ENCODE measurements around the gene TOR4A.
"Not testable (repeated sequence)": the region's sequence is repeated elsewhere in the genome, so short reads cannot be mapped to it uniquely, and the experiment has no call there.

Gene TOR4A

GRCh38 chr9:137319011-137319738, 41.6 kb downstream of the TOR4A start:
- no peak for FAIRE-seq

GRCh38 chr9:137319739-137320551, 42.4 kb downstream of the TOR4A start:
- FAIRE-seq: no peak

DNA sequence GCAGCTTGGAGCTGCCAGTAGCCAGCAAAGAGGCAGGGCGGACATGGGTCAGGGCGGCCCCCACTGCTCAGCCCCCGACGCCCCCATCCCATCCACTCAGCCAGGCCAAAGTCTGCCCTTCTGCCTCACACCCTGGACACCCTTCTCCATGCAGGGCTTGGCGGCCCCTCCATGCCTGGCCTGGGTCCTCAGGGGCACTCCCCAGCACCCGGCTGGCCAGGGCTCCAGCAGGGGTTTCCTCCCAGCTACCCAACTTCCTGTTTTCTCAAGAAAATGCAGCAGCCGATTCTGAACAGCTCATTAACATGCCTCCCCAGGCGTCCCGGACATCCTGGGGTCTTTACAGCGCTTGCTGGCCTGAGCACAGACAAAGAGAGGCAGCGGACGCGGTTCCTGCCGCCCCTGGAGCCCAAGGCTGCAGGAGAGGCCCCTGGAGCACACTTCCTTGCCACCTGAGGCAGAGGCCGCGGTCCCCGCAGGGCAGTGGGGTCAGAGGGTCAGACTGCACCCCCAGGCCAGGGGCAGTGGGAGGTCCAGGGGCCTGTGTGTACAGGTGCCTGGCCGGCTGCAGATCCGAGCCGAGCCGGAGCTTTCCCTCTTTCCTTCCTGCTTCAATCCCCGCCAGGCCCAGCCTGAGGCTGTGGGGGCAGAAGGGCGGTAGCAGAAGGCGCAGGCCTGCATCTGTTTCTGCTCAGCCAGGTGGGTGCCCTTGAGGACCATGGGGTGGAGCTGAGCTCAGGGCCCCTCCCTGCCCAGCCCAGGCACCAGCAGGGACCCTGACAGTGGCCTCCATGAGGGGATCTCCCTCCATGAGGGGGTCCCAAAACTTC, 43.2 kb downstream of the TOR4A start:
- no peak for FAIRE-seq

DNA sequence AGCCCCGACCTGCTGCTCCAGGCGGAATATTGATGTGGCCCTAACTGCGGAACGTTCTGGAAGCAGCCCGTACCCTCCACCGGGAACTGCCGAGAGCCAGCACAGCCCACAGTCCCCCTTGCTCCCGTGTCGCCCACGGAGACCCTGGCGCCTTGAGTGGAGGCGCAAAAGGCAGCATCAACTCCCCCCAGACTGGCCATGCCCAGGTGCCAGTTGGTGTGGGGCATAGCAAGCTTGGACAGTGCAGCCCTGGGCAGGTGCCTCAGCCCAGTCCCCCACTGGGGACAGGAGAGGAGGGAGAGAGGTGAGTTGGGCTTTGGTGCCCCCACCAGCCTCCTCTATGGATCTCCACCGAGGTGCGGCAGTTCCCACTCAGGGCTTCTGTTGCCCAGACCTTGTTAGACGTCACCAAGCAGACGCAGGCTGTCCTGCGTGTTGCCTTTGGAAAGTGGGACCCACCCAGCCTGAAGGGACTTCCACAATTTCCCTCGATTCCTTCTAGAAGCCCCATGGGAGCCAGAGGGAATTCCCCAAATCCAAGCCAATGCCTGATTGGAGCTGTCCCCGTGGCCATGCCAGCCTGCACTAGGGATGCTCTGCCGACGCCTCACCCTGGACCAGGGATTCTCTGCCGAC, 44.3 kb downstream of the TOR4A start:
- no peak for FAIRE-seq

- FAIRE-seq: no peak
These were observed 46.2 kb downstream of the TOR4A start for GRCh38 chr9:137323531-137324331.

GRCh38 chr9:137325124-137325523, 47.6 kb downstream of the TOR4A start:
- no peak for FAIRE-seq

DNA sequence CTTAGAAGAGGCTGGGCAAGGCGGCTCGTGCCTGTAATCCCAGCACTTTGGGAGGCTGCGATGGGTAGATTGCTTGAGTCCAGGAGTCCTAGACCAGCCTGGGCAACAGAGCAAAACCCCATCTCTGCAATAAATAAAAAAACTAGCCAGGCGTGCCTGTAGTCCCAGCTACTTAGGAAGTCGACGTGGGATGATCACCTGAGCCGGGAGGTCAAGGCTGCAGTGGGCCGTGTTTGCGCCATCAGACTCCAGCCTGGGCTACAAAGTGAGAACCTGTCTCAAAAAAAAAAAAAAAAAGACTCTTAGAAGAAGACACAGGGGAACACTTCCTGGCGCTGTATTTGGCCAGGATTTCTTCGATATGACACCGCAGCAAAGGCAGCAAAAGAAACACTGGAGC, 48.3 kb downstream of the TOR4A start:
- FAIRE-seq: no peak

DNA sequence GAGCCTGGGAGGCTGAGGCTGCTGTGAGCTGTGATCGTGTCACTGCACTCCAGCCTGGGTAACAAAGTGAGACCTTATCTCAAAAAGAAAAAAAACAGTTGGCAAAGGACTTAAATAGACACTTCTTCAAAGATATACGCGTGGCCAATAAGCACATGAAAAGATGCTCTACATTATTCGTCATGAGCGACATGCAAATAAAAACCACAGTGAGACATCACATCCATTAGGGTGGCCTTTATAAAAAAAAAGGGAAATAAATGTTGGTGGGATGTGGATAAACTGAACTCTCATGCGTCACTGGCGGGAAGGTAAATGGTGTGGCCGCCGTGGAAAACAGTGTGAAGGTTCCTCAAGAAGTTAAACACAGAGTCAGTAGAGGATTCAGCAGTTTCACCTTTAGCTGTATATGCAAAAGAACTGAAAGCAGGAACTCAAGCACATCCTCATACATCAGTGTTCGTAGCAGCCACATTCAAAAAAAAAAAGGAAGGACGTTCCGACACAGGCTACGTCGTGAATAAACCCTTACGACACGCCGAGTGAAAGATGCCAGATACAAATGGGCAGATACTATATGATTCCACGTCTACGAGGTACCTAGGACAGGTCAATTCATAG, 49.0 kb downstream of the TOR4A start:
- FAIRE-seq: no peak

- peak; percentile 100 for FAIRE-seq
These were observed 50.4 kb downstream of the TOR4A start for GRCh38 chr9:137327641-137328550.

DNA sequence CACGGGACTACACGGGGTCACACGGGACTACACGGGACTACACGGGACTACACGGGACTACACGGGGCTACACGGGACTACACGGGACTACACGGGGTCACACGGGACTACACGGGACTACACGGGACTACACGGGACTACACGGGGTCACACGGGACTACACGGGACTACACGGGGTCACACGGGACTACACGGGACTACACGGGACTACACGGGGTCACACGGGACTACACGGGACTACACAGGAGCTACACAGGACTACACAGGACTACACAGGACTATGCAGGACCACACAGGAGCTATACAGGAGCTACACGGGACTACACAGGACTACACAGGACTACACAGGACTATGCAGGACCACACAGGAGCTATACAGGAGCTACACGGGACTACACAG, 52.1 kb downstream of the TOR4A start:
- FAIRE-seq: not testable (repeated sequence)

DNA sequence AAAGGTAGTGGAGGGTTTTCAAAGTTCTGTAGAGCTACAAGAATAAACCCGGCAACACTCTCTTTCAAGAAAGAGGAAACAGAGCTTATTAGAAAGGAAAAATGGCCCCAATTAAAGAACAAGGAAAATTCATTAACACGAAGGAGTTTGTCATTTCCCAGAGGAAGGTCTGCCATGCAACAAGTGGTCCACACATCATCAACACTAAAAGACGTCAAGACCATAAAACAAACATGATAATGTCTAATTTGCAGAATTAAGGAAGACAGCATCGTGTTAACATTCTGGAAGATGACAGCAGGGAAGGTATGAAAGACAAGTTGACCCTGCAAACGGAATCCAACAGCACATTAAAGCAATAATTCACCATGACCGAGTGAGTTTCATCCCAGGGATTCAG, 53.2 kb downstream of the TOR4A start:
- no peak for FAIRE-seq

DNA sequence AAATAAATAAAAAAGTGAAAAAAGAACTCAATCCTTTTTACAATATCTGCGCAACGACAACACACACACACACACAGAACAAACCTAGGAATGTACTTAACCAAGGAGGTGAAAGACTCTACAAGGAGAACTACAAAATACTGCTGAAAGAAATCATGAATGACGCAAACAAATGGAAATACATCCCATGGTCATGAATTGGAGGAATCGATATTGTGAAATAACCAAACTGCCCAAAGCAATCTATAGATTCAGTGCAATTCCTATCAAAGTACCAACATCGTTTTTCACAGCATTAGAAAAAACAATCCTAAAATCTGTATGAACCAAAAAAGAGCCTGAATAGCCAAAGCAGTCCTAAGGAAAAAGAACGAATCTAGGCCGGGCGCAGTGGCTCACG, 54.4 kb downstream of the TOR4A start:
- no peak for FAIRE-seq
